Calu3 (cell line): Measurements from ENCODE around the gene DIAPH2. TPM values are rescaled to one million over a fixed set of nuclear protein-coding genes. Genes with fewer than 3 reads are reported as not detected.

ENCODE experiments used
- BruUV-seq: library from RNA; stranded (reverse); fragments of 400-500 nt; replicated peaks from 2 replicates; lab custom pipeline; 2021; lab: Mats Ljungman, UMichigan
- CTCF ChIA-PET: fragments of 300-600 bp; sonication (Branson Sonifier 250); formaldehyde crosslinking; loops from one replicate; lab custom pipeline; 2022; ENCODE audit warnings: antibody characterized with exemption; lab: Charles Lee
- DNase-seq: peaks from one replicate; pipeline ENCODE4 v3.0.0; 2022
- H3K27ac Mint-ChIP-seq: one replicate; pipeline ENCODE4 v1.8.0; 2022; ENCODE audit warnings: mixed read lengths; ENCODE audit not compliant: unreplicated experiment
- H3K27me3 Mint-ChIP-seq: one replicate; pipeline ENCODE4 v1.8.0; 2022; ENCODE audit warnings: mixed read lengths; ENCODE audit not compliant: unreplicated experiment
- H3K36me3 Mint-ChIP-seq: one replicate; pipeline ENCODE4 v1.8.0; 2022; ENCODE audit warnings: mild to moderate bottlenecking, moderate library complexity, mixed read lengths; ENCODE audit not compliant: insufficient read depth, unreplicated experiment
- H3K4me1 Mint-ChIP-seq: one replicate; pipeline ENCODE4 v1.8.0; 2022; ENCODE audit warnings: mild to moderate bottlenecking, low read depth, mixed read lengths; ENCODE audit not compliant: unreplicated experiment
- H3K4me3 Mint-ChIP-seq: one replicate; pipeline ENCODE4 v1.8.0; 2022; ENCODE audit warnings: mild to moderate bottlenecking, low read depth, moderate library complexity, mixed read lengths; ENCODE audit not compliant: unreplicated experiment
- H3K9me3 Mint-ChIP-seq: one replicate; pipeline ENCODE4 v1.8.0; 2022; ENCODE audit warnings: low read depth, mixed read lengths; ENCODE audit not compliant: unreplicated experiment
- CTCF ChIP-seq: fragments of 200-600 bp; IDR thresholded peaks from one replicate; pipeline ENCODE4 v1.8.0; 2022; ENCODE audit warnings: antibody characterized with exemption; ENCODE audit not compliant: unreplicated experiment
- intact Hi-C: fragments of 100-400 bp; cut with micrococcal nuclease; formaldehyde crosslinking; loops from one replicate; pipeline ENCODE4 v1.10.0; 2022; ENCODE audit not compliant: unreplicated experiment
- total RNA-seq: library from RNA; stranded (reverse); gene quantifications from 2 replicates; pipeline ENCODE4 v1.2.3, GENCODE V29; 2022

The DIAPH2 gene
- total RNA-seq, 1 experiment from 2014 or later, result 24.2 TPM

GRCh38 chrX:97344724-97345123 is 660.1 kb downstream of the DIAPH2 start:
- no peak for TF ChIP-seq CTCF
- intact Hi-C loops, result no loop called here
- no peaks in the 10 kb centered on the region for H3K4me1 Mint-ChIP-seq
- H3K27me3 Mint-ChIP-seq, result no peaks in the 10 kb centered on the region
- CTCF ChIA-PET, result no interaction called here
- no peak for DNase-seq
- H3K4me3 Mint-ChIP-seq, result no peak overlapping the region
- no peak overlapping the region for H3K27ac Mint-ChIP-seq
- no peaks in the 10 kb centered on the region for H3K36me3 Mint-ChIP-seq
- no peaks in the 10 kb centered on the region for H3K9me3 Mint-ChIP-seq
- BruUV-seq, result no TSS peak

- TF ChIP-seq CTCF, result no peak
- Mint-ChIP-seq H3K9me3 (no peaks in the 10 kb centered on the region), H3K4me1 (no peaks in the 10 kb centered on the region), H3K36me3 (no peaks in the 10 kb centered on the region), H3K27me3 (no peaks in the 10 kb centered on the region), H3K4me3 (no peak overlapping the region), H3K27ac (no peak overlapping the region)
- intact Hi-C loops, result no loop called here
- DNase-seq, result no peak
- CTCF ChIA-PET, result no interaction called here
- BruUV-seq, result no TSS peak
Measured at GRCh38 chrX:97358941-97359340, 674.3 kb downstream of the DIAPH2 start.

- CTCF ChIA-PET, result no interaction called here
- H3K27ac Mint-ChIP-seq, result no peak overlapping the region
- no peaks in the 10 kb centered on the region for H3K9me3 Mint-ChIP-seq
- H3K36me3 Mint-ChIP-seq, result no peaks in the 10 kb centered on the region
- BruUV-seq, result no TSS peak
- H3K4me3 Mint-ChIP-seq, result no peak overlapping the region
- no peak for TF ChIP-seq CTCF
- no peaks in the 10 kb centered on the region for H3K27me3 Mint-ChIP-seq
- intact Hi-C loops, result no loop called here
- H3K4me1 Mint-ChIP-seq, result no peaks in the 10 kb centered on the region
- no peak for DNase-seq
Measured at GRCh38 chrX:97363843-97364242, 679.2 kb downstream of the DIAPH2 start.

- no peaks in the 10 kb centered on the region for H3K36me3 Mint-ChIP-seq
- no peak for TF ChIP-seq CTCF
- CTCF ChIA-PET, result no interaction called here
- BruUV-seq, result no TSS peak
- H3K27me3 Mint-ChIP-seq, result no peaks in the 10 kb centered on the region
- no peaks in the 10 kb centered on the region for H3K9me3 Mint-ChIP-seq
- no peak overlapping the region for H3K27ac Mint-ChIP-seq
- no peak for DNase-seq
- H3K4me3 Mint-ChIP-seq, result no peak overlapping the region
- H3K4me1 Mint-ChIP-seq, result no peaks in the 10 kb centered on the region
- intact Hi-C loops, result no loop called here
Measured at GRCh38 chrX:97366237-97366636, 681.6 kb downstream of the DIAPH2 start.

- CTCF ChIA-PET, result no interaction called here
- BruUV-seq, result no TSS peak
- intact Hi-C loops, result no loop called here
Measured at GRCh38 chrX:97367125-97367524, 682.5 kb downstream of the DIAPH2 start.

More at GRCh38 chrX:97367125-97367524, 682.5 kb downstream of the DIAPH2 start:
- no peaks in the 10 kb centered on the region for H3K27me3 Mint-ChIP-seq
- no peak for DNase-seq
- H3K4me3 Mint-ChIP-seq, result no peak overlapping the region
- no peaks in the 10 kb centered on the region for H3K9me3 Mint-ChIP-seq
- H3K27ac Mint-ChIP-seq, result no peak overlapping the region
- no peaks in the 10 kb centered on the region for H3K4me1 Mint-ChIP-seq
- no peaks in the 10 kb centered on the region for H3K36me3 Mint-ChIP-seq
- no peak for TF ChIP-seq CTCF
